SH-SY5Y (cell line): ENCODE data around the gene REG3A.

Experiments used
- GATA2 ChIP-seq: IDR thresholded peaks from 2 replicates; pipeline ENCODE4 v1.6.1; 2011; ENCODE audit warnings: mild to moderate bottlenecking, low read depth, low read length
- GATA3 ChIP-seq: IDR thresholded peaks from 2 replicates; pipeline ENCODE4 v1.6.1; 2011; ENCODE audit warnings: low read depth, mild to moderate bottlenecking, low read length, moderate library complexity

GRCh38 chr2:79179036-79179435 is 19.5 kb upstream of the REG3A start:
- no peak for TF ChIP-seq GATA2
- TF ChIP-seq GATA3, result no peak
